ENCODE measurements around the gene OR2D3. TPM values are rescaled to one million over a fixed set of nuclear protein-coding genes. Genes with fewer than 3 reads are reported as not detected.
"Not testable (repeated sequence)": the region's sequence is repeated elsewhere in the genome, so short reads cannot be mapped to it uniquely, and the experiment has no call there.

Gene OR2D3
- not detected for total RNA-seq

GRCh38 chr11:6920702-6921101, at the start of gene OR2D3:
Gene OR2D3 (plus strand): TSS chr11:6921002. CDS start chr11:6921002, 0 bp downstream.
- no peak for DNase-seq
- peaks cover 3% of the 10 kb centered on the region for H3K4me1 Mint-ChIP-seq
- POLR2A ChIA-PET: no interaction called here
- H3K36me3 Mint-ChIP-seq: no peaks in the 10 kb centered on the region
- no peak within 1 kb of the TSS for H3K4me3 Mint-ChIP-seq
- ATAC-seq (ENCODE audit: low read depth): no peak
- H3K27me3 Mint-ChIP-seq: peaks cover 16% of the 10 kb centered on the region
- H3K9me3 Mint-ChIP-seq: no peaks in the 10 kb centered on the region
- H3K27ac Mint-ChIP-seq: no peak within 1 kb of the TSS

GRCh38 chr11:6871278-6871677, 49.5 kb upstream of the OR2D3 start:
- POLR2A ChIA-PET: interaction anchor here (0.7 kb wide), 1 partner anchor 9 kb away, joined by 5 read pairs; no protein-coding TSS in a partner anchor
- Mint-ChIP-seq H3K27ac (no peak overlapping the region), H3K4me3 (no peak overlapping the region), H3K4me1 (no peaks in the 10 kb centered on the region), H3K27me3 (peaks cover 4% of the 10 kb centered on the region), H3K9me3 (no peaks in the 10 kb centered on the region), H3K36me3 (no peaks in the 10 kb centered on the region)
- DNase-seq: no peak
- no peak for ATAC-seq (ENCODE audit: low read depth)

GRCh38 chr11:6875761-6876160, 45.0 kb upstream of the OR2D3 start:
- POLR2A ChIA-PET: no interaction called here
- Mint-ChIP-seq H3K27me3 (no peaks in the 10 kb centered on the region), H3K9me3 (no peaks in the 10 kb centered on the region), H3K36me3 (no peaks in the 10 kb centered on the region), H3K4me3 (no peak overlapping the region), H3K27ac (no peak overlapping the region), H3K4me1 (no peaks in the 10 kb centered on the region)
- DNase-seq: no peak
- no peak for ATAC-seq (ENCODE audit: low read depth)

- Mint-ChIP-seq H3K4me1 (no peaks in the 10 kb centered on the region), H3K27me3 (no peaks in the 10 kb centered on the region), H3K4me3 (no peak within 1 kb of the TSS), H3K27ac (no peak within 1 kb of the TSS), H3K36me3 (no peaks in the 10 kb centered on the region), H3K9me3 (no peaks in the 10 kb centered on the region)
- no peak for ATAC-seq (ENCODE audit: low read depth)
- DNase-seq: no peak
- POLR2A ChIA-PET: no interaction called here
Measured at GRCh38 chr11:6876325-6876724, 44.5 kb upstream of the OR2D3 start, which contains the start of gene OR10A4. Gene OR10A4 (plus strand): TSS chr11:6876625. CDS start chr11:6876648, 23 bp downstream.

- DNase-seq (no peak), ATAC-seq (ENCODE audit: low read depth) (no peak)
- Mint-ChIP-seq H3K4me1 (no peaks in the 10 kb centered on the region), H3K36me3 (no peaks in the 10 kb centered on the region), H3K9me3 (no peaks in the 10 kb centered on the region), H3K4me3 (no peak overlapping the region), H3K27ac (no peak overlapping the region), H3K27me3 (peaks cover 3% of the 10 kb centered on the region)
- POLR2A ChIA-PET: no interaction called here
Measured at GRCh38 chr11:6876914-6877313, 43.9 kb upstream of the OR2D3 start.

GRCh38 chr11:6882751-6883150, 38.1 kb upstream of the OR2D3 start:
- no peak for DNase-seq
- no peaks in the 10 kb centered on the region for H3K4me1 Mint-ChIP-seq

GRCh38 chr11:6887711-6888110, 33.1 kb upstream of the OR2D3 start:
- H3K4me1 Mint-ChIP-seq; POLR2A ChIA-PET; H3K27ac Mint-ChIP-seq; DNase-seq; H3K9me3 Mint-ChIP-seq; H3K4me3 Mint-ChIP-seq; H3K36me3 Mint-ChIP-seq; ATAC-seq (ENCODE audit: low read depth): not testable (repeated sequence)
- H3K27me3 Mint-ChIP-seq: peaks cover 19% of the 10 kb centered on the region

More at GRCh38 chr11:6882751-6883150, 38.1 kb upstream of the OR2D3 start:
- no peak overlapping the region for H3K4me3 Mint-ChIP-seq
- no peaks in the 10 kb centered on the region for H3K36me3 Mint-ChIP-seq
- POLR2A ChIA-PET: no interaction called here
- ATAC-seq (ENCODE audit: low read depth): no peak
- peaks cover 22% of the 10 kb centered on the region for H3K27me3 Mint-ChIP-seq
- no peak overlapping the region for H3K27ac Mint-ChIP-seq
- no peaks in the 10 kb centered on the region for H3K9me3 Mint-ChIP-seq

GRCh38 chr11:6888830-6889229, 32.0 kb upstream of the OR2D3 start:
- Mint-ChIP-seq H3K36me3 (no peaks in the 10 kb centered on the region), H3K4me3 (no peak overlapping the region), H3K4me1 (no peaks in the 10 kb centered on the region), H3K27me3 (peaks cover 17% of the 10 kb centered on the region), H3K27ac (no peak overlapping the region), H3K9me3 (no peaks in the 10 kb centered on the region)
- no peak for ATAC-seq (ENCODE audit: low read depth)
- DNase-seq: no peak
- POLR2A ChIA-PET: no interaction called here

GRCh38 chr11:6889835-6890234, 31.0 kb upstream of the OR2D3 start:
- H3K27me3 Mint-ChIP-seq: peaks cover 12% of the 10 kb centered on the region
- no peaks in the 10 kb centered on the region for H3K36me3 Mint-ChIP-seq
- no peak overlapping the region for H3K4me3 Mint-ChIP-seq
- no peak overlapping the region for H3K27ac Mint-ChIP-seq
- POLR2A ChIA-PET: no interaction called here
- ATAC-seq (ENCODE audit: low read depth) (no peak), DNase-seq (no peak)
- H3K4me1 Mint-ChIP-seq: no peaks in the 10 kb centered on the region
- H3K9me3 Mint-ChIP-seq: no peaks in the 10 kb centered on the region

- Mint-ChIP-seq H3K4me3 (no peak within 1 kb of the TSS), H3K27ac (no peak within 1 kb of the TSS)
- POLR2A ChIA-PET: no interaction called here
Measured at GRCh38 chr11:6892400-6892799, 28.4 kb upstream of the OR2D3 start, which contains the start of gene OR2D2. Gene OR2D2 (minus strand): TSS chr11:6892500. CDS start chr11:6892500, 0 bp downstream.

GRCh38 chr11:6894097-6894496, 26.7 kb upstream of the OR2D3 start:
- Mint-ChIP-seq H3K9me3 (no peaks in the 10 kb centered on the region), H3K27me3 (peaks cover 6% of the 10 kb centered on the region), H3K4me3 (no peak overlapping the region), H3K4me1 (no peaks in the 10 kb centered on the region), H3K27ac (no peak overlapping the region), H3K36me3 (no peaks in the 10 kb centered on the region)
- POLR2A ChIA-PET: no interaction called here
- ATAC-seq (ENCODE audit: low read depth) (no peak), DNase-seq (no peak)

More at GRCh38 chr11:6892400-6892799, 28.4 kb upstream of the OR2D3 start, which contains the start of gene OR2D2:
- Mint-ChIP-seq H3K4me1 (no peaks in the 10 kb centered on the region), H3K36me3 (no peaks in the 10 kb centered on the region), H3K27me3 (peaks cover 4% of the 10 kb centered on the region), H3K9me3 (no peaks in the 10 kb centered on the region)
- DNase-seq (no peak), ATAC-seq (ENCODE audit: low read depth) (no peak)

GRCh38 chr11:6895010-6895409, 25.8 kb upstream of the OR2D3 start:
- no peak for ATAC-seq (ENCODE audit: low read depth)
- POLR2A ChIA-PET: no interaction called here

GRCh38 chr11:6898911-6899310, 21.9 kb upstream of the OR2D3 start:
- no peaks in the 10 kb centered on the region for H3K36me3 Mint-ChIP-seq
- DNase-seq (no peak), ATAC-seq (ENCODE audit: low read depth) (no peak)
- H3K27me3 Mint-ChIP-seq: peaks cover 17% of the 10 kb centered on the region
- H3K9me3 Mint-ChIP-seq: no peaks in the 10 kb centered on the region
- no peak overlapping the region for H3K4me3 Mint-ChIP-seq
- no peaks in the 10 kb centered on the region for H3K4me1 Mint-ChIP-seq
- POLR2A ChIA-PET: no interaction called here
- H3K27ac Mint-ChIP-seq: no peak overlapping the region

More at GRCh38 chr11:6895010-6895409, 25.8 kb upstream of the OR2D3 start:
- Mint-ChIP-seq H3K27me3 (peaks cover 6% of the 10 kb centered on the region), H3K4me3 (no peak overlapping the region), H3K4me1 (no peaks in the 10 kb centered on the region), H3K36me3 (no peaks in the 10 kb centered on the region), H3K9me3 (no peaks in the 10 kb centered on the region), H3K27ac (no peak overlapping the region)
- DNase-seq: no peak

- Mint-ChIP-seq H3K36me3 (no peaks in the 10 kb centered on the region), H3K4me3 (no peak overlapping the region), H3K4me1 (no peaks in the 10 kb centered on the region), H3K27ac (no peak overlapping the region), H3K9me3 (no peaks in the 10 kb centered on the region), H3K27me3 (peaks cover 15% of the 10 kb centered on the region)
- ATAC-seq (ENCODE audit: low read depth): no peak
- POLR2A ChIA-PET: no interaction called here
- no peak for DNase-seq
Measured at GRCh38 chr11:6900327-6900999, 20.3 kb upstream of the OR2D3 start.

All from activated naive CD8-positive, alpha-beta T cell treated with anti-CD3 and anti-CD28 coated beads, Interleukin-2, amount 10 ng/mL, durations not matched to agents 7 days and 5 days (primary cell).